NCI-H1930 (cell line): ENCODE measurements around the gene ZBTB38.

Experiments
- DNase-seq, 2 experiments: peaks; one replicate each; lab custom pipeline; 2025; lab: John Stamatoyannopoulos, UW

ZBTB38 gene

GRCh38 chr3:141406265-141406664 is 38.0 kb downstream of the ZBTB38 start:
- DNase-seq, result no peak

- DNase-seq, result no peak
Measured at GRCh38 chr3:141407047-141407446, 38.7 kb downstream of the ZBTB38 start.

- no peak for DNase-seq
Measured at GRCh38 chr3:141407825-141408224, 39.5 kb downstream of the ZBTB38 start.

- DNase-seq, result no peak
Measured at GRCh38 chr3:141408596-141408995, 40.3 kb downstream of the ZBTB38 start.

GRCh38 chr3:141409940-141410241 is 41.6 kb downstream of the ZBTB38 start:
- no peak for DNase-seq

GRCh38 chr3:141410408-141410807 is 42.1 kb downstream of the ZBTB38 start:
- DNase-seq, result no peak

GRCh38 chr3:141410846-141411245 is 42.5 kb downstream of the ZBTB38 start:
- DNase-seq, result no peak

GRCh38 chr3:141411251-141411771 is 43.0 kb downstream of the ZBTB38 start:
- DNase-seq, result no peak

GRCh38 chr3:141412087-141412935 is 44.0 kb downstream of the ZBTB38 start:
- DNase-seq, result no peak

GRCh38 chr3:141412936-141413354 is 44.6 kb downstream of the ZBTB38 start:
- no peak for DNase-seq

- no peak for DNase-seq
Measured at GRCh38 chr3:141413391-141413790, 45.1 kb downstream of the ZBTB38 start.

- no peak for DNase-seq
Measured at GRCh38 chr3:141413801-141414689, 45.7 kb downstream of the ZBTB38 start.

- no peak for DNase-seq
Measured at GRCh38 chr3:141414800-141415462, 46.6 kb downstream of the ZBTB38 start.

- DNase-seq, result no peak
Measured at GRCh38 chr3:141415953-141416352, 47.6 kb downstream of the ZBTB38 start.
